ENCODE results near the gene PRRX2. TPM values are rescaled to one million over a fixed set of nuclear protein-coding genes. Genes with fewer than 3 reads are reported as not detected.

The PRRX2 gene
- total and polyA plus RNA-seq, 4 donors = 0.03 to 0.08 TPM; not detected in 2

DNA sequence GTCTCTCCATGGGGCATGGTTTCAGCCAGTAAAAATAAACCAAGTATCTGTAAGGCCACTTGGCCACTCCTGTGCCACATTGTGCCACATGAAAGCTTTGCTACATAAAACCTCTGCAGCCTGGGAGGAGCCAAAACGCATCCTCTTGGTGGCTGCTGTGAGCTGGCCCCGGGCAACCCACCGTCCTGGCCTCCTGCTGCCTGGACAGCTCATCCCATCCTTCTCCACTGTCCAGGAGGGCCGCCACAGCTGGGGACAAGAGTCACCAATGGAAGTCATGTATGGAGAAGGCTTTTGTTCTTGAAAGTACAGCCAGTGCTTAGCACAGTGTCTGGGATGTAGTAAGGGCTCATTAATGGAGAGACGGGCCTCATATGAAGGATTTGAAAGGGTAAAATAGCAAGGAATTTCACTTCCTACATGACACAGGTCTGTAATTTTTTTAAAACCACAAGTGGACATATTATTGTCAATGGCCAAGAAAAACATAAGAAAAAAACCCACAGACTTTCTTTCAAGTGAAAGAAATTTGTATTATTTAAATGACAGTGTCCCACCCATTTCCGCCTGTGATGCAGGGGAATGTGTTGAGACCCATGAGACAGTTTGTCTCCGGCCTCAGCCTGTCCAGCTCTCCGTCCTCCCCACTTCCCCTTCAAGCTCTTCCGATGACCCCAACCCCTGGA is 80.8 kb downstream of the PRRX2 start:
- H3K27me3 ChIP-seq (ENCODE audit: control insufficient read depth in 4 of 4, insufficient read depth in 4 of 4, low read length in 3 of 4) = no peaks in the 10 kb centered on the region
- H3K4me3 ChIP-seq (ENCODE audit: low read depth in 1 of 3, low read length in 3 of 3) = no peak overlapping the region
- no peaks in the 10 kb centered on the region for H3K9me3 ChIP-seq (ENCODE audit: control insufficient read depth in 4 of 4, low read length in 3 of 4)
- no peaks in the 10 kb centered on the region for H3K36me3 ChIP-seq (ENCODE audit: control insufficient read depth in 4 of 4, insufficient read depth in 3 of 4, low read depth in 1 of 4, low read length in 3 of 4)
- WGBS = 77% methylated on average over 9 of the region's 9 CpGs
- H3K9ac ChIP-seq (ENCODE audit: low read depth in 1 of 2, low read length in 2 of 2) = no peak overlapping the region
- H3K27ac ChIP-seq (ENCODE audit: low read depth in 1 of 2, low read length in 2 of 2) = no peak overlapping the region
- TF ChIP-seq HNF4A (conservative IDR thresholded peaks at IDR 0.05) (no peak), FOXA2 (IDR thresholded peaks at IDR 0.05) (no peak), EGR1 (IDR thresholded peaks at IDR 0.05; ENCODE audit: low read depth in 2 of 2) (no peak), YY1 (IDR thresholded peaks at IDR 0.05) (no peak), JUND (IDR thresholded peaks at IDR 0.05) (no peak), FOXA1 (IDR thresholded peaks at IDR 0.05) (no peak)
- TF ChIP-seq, protein P1, sequence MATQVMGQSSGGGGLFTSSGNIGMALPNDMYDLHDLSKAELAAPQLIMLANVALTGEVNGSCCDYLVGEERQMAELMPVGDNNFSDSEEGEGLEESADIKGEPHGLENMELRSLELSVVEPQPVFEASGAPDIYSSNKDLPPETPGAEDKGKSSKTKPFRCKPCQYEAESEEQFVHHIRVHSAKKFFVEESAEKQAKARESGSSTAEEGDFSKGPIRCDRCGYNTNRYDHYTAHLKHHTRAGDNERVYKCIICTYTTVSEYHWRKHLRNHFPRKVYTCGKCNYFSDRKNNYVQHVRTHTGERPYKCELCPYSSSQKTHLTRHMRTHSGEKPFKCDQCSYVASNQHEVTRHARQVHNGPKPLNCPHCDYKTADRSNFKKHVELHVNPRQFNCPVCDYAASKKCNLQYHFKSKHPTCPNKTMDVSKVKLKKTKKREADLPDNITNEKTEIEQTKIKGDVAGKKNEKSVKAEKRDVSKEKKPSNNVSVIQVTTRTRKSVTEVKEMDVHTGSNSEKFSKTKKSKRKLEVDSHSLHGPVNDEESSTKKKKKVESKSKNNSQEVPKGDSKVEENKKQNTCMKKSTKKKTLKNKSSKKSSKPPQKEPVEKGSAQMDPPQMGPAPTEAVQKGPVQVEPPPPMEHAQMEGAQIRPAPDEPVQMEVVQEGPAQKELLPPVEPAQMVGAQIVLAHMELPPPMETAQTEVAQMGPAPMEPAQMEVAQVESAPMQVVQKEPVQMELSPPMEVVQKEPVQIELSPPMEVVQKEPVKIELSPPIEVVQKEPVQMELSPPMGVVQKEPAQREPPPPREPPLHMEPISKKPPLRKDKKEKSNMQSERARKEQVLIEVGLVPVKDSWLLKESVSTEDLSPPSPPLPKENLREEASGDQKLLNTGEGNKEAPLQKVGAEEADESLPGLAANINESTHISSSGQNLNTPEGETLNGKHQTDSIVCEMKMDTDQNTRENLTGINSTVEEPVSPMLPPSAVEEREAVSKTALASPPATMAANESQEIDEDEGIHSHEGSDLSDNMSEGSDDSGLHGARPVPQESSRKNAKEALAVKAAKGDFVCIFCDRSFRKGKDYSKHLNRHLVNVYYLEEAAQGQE (IDR thresholded peaks at IDR 0.05) = no peak
- H3K4me1 ChIP-seq (ENCODE audit: control insufficient read depth in 4 of 4, insufficient read depth in 4 of 4, low read length in 3 of 4) = no peaks in the 10 kb centered on the region
- no peak for DNase-seq (ENCODE audit: low spot score)

DNA sequence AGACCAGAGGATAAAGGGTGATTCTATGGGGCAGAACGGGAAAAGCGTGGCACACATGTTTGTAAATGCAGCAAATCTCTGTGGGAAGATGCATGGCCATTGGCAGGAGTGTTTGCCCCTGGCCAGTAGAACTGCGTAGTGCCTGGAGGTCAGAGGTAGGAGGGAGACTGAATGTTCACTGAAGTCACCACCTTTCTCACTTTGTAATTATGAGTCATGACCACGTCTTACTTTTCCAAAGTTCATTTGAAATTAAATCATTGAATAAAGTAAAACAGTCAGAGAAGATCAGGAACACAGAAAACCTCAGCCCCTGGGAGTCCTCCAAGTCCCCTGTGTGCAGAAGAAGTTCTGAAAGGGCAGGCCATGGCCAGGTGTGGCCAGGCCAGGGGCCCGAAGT is 82.8 kb downstream of the PRRX2 start:
- no peak overlapping the region for H3K9ac ChIP-seq (ENCODE audit: low read depth in 1 of 2, low read length in 2 of 2)
- 87% methylated on average over 5 of the region's 5 CpGs for WGBS

More for the DNA sequence above, 82.8 kb downstream of the PRRX2 start:
- H3K9me3 ChIP-seq (ENCODE audit: control insufficient read depth in 4 of 4, low read length in 3 of 4) = no peaks in the 10 kb centered on the region
- no peak overlapping the region for H3K27ac ChIP-seq (ENCODE audit: low read depth in 1 of 2, low read length in 2 of 2)
- no peak overlapping the region for H3K4me3 ChIP-seq (ENCODE audit: low read depth in 1 of 3, low read length in 3 of 3)
- no peaks in the 10 kb centered on the region for H3K4me1 ChIP-seq (ENCODE audit: control insufficient read depth in 4 of 4, insufficient read depth in 4 of 4, low read length in 3 of 4)
- no peaks in the 10 kb centered on the region for H3K36me3 ChIP-seq (ENCODE audit: control insufficient read depth in 4 of 4, insufficient read depth in 3 of 4, low read depth in 1 of 4, low read length in 3 of 4)
- H3K27me3 ChIP-seq (ENCODE audit: control insufficient read depth in 4 of 4, insufficient read depth in 4 of 4, low read length in 3 of 4) = no peaks in the 10 kb centered on the region
- no peak for DNase-seq (ENCODE audit: low spot score)
- no peak for TF ChIP-seq YY1 (IDR thresholded peaks at IDR 0.05)
- no peak for TF ChIP-seq FOXA1 (IDR thresholded peaks at IDR 0.05)
- no peak for TF ChIP-seq RXRA (IDR thresholded peaks at IDR 0.05)
- no peak for TF ChIP-seq NR2F2 (IDR thresholded peaks at IDR 0.05)
- no peak for TF ChIP-seq RAD21 (IDR thresholded peaks at IDR 0.05)
- TF ChIP-seq GABPA (IDR thresholded peaks at IDR 0.05 in 1 of 2, conservative IDR thresholded peaks at IDR 0.05 in 1 of 2) = no peak
- no peak for TF ChIP-seq HNF4G (IDR thresholded peaks at IDR 0.05)
- TF ChIP-seq FOXA2 (IDR thresholded peaks at IDR 0.05) = no peak
- TF ChIP-seq TAF1 (conservative IDR thresholded peaks at IDR 0.05) = no peak
- TF ChIP-seq, protein P1 (IDR thresholded peaks at IDR 0.05) = no peak
- TF ChIP-seq, protein P2, sequence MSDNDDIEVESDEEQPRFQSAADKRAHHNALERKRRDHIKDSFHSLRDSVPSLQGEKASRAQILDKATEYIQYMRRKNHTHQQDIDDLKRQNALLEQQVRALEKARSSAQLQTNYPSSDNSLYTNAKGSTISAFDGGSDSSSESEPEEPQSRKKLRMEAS (IDR thresholded peaks at IDR 0.05) = no peak
- TF ChIP-seq, protein P3, sequence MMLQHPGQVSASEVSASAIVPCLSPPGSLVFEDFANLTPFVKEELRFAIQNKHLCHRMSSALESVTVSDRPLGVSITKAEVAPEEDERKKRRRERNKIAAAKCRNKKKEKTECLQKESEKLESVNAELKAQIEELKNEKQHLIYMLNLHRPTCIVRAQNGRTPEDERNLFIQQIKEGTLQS (IDR thresholded peaks at IDR 0.05) = no peak
- TF ChIP-seq JUND (IDR thresholded peaks at IDR 0.05) = no peak
- no peak for TF ChIP-seq SP1 (IDR thresholded peaks at IDR 0.05)
- TF ChIP-seq, protein P4, sequence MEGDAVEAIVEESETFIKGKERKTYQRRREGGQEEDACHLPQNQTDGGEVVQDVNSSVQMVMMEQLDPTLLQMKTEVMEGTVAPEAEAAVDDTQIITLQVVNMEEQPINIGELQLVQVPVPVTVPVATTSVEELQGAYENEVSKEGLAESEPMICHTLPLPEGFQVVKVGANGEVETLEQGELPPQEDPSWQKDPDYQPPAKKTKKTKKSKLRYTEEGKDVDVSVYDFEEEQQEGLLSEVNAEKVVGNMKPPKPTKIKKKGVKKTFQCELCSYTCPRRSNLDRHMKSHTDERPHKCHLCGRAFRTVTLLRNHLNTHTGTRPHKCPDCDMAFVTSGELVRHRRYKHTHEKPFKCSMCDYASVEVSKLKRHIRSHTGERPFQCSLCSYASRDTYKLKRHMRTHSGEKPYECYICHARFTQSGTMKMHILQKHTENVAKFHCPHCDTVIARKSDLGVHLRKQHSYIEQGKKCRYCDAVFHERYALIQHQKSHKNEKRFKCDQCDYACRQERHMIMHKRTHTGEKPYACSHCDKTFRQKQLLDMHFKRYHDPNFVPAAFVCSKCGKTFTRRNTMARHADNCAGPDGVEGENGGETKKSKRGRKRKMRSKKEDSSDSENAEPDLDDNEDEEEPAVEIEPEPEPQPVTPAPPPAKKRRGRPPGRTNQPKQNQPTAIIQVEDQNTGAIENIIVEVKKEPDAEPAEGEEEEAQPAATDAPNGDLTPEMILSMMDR (IDR thresholded peaks at IDR 0.05; ENCODE audit: low read depth, low read length, missing input control) = no peak
- no peak for TF ChIP-seq HNF4A (conservative IDR thresholded peaks at IDR 0.05)
- TF ChIP-seq, protein P5, sequence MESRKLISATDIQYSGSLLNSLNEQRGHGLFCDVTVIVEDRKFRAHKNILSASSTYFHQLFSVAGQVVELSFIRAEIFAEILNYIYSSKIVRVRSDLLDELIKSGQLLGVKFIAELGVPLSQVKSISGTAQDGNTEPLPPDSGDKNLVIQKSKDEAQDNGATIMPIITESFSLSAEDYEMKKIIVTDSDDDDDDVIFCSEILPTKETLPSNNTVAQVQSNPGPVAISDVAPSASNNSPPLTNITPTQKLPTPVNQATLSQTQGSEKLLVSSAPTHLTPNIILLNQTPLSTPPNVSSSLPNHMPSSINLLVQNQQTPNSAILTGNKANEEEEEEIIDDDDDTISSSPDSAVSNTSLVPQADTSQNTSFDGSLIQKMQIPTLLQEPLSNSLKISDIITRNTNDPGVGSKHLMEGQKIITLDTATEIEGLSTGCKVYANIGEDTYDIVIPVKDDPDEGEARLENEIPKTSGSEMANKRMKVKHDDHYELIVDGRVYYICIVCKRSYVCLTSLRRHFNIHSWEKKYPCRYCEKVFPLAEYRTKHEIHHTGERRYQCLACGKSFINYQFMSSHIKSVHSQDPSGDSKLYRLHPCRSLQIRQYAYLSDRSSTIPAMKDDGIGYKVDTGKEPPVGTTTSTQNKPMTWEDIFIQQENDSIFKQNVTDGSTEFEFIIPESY (IDR thresholded peaks at IDR 0.05) = no peak

Measured in liver (tissue), 9 donors.